Esophagus muscularis mucosa (tissue), 4 donors: ENCODE data around the gene PIMREG. TPM values are rescaled to one million over a fixed set of nuclear protein-coding genes. Genes with fewer than 3 reads are reported as not detected.

ENCODE experiments used
- DNase-seq: peaks from one replicate; pipeline ENCODE4 v3.0.0-alpha.2; 2017; ENCODE audit errors: extremely low spot score
- H3K27ac ChIP-seq, 4 donors: fragments of 200-600 bp; sonication (generic); replicated peaks in 1 of 4; 1 replicate in 3 of 4; 2 replicates in 1 of 4; pipeline ENCODE4 v1.5.1; 2016 to 2019; ENCODE audit warnings: mild to moderate bottlenecking in 1 of 4
- H3K27me3 ChIP-seq, 4 donors: fragments of 200-600 bp; sonication (generic); one replicate each; pipeline versions ENCODE4 v1.5.1 to v1.6.0; 2016 to 2019
- H3K36me3 ChIP-seq, 4 donors: fragments of 200-600 bp; sonication (generic); one replicate each; pipeline ENCODE4 v1.5.1; 2016 to 2019
- H3K4me1 ChIP-seq, 4 donors: fragments of 200-600 bp; sonication (generic); one replicate each; pipeline ENCODE4 v1.5.1; 2016 to 2019
- H3K4me3 ChIP-seq, 4 donors: fragments of 200-600 bp; sonication (generic); 1 replicate in 2 of 4; 2 replicates in 2 of 4; pipeline ENCODE4 v1.5.1; 2016 to 2019; ENCODE audit warnings: mild to moderate bottlenecking in 4 of 4, moderate library complexity in 1 of 4
- H3K9me3 ChIP-seq, 4 donors: fragments of 200-600 bp; sonication (generic); 1 replicate in 3 of 4; 2 replicates in 1 of 4; pipeline ENCODE4 v1.5.1; 2016 to 2019
- EP300 ChIP-seq: sonication (generic); formaldehyde crosslinking; IDR thresholded peaks from one replicate; pipeline ENCODE4 v1.6.1; 2017; ENCODE audit warnings: antibody characterized with exemption
- POLR2A ChIP-seq: fragments of 450-650 bp; IDR thresholded peaks from one replicate; pipeline ENCODE4 v1.6.1; 2017; ENCODE audit warnings: antibody characterized with exemption, moderate library complexity, mild to moderate bottlenecking, low read depth
- POLR2AphosphoS5 ChIP-seq, 2 donors: sonication (generic); formaldehyde crosslinking; IDR thresholded peaks; one replicate each; pipeline ENCODE4 v1.6.1; 2017; ENCODE audit warnings: antibody characterized with exemption in 2 of 2
- WGBS: methylation state at CpG from one replicate; pipeline ENCODE4 v1.1.5; 2018; 5-methylcytosine and 5-hydroxymethylcytosine counted together
- intact Hi-C: fragments of 100-400 bp; cut with DNase I; formaldehyde crosslinking; loops from one replicate; pipeline ENCODE4 v1.15.1; 2023
- total RNA-seq, 4 donors: library from RNA; depleted of rRNA; stranded (reverse); fragments of >200 nt; gene quantifications; one replicate each; pipeline versions ENCODE4 v1.1.0 to v1.2.1, GENCODE V29; 2016
- TF ChIP-seq, protein P1 (sequence below), 3 experiments: fragments of 200-600 bp in 2 of 3; fragments of 450-650 bp in 1 of 3; sonication (generic) in 2 of 3; IDR thresholded peaks; one replicate each; pipeline ENCODE4 v1.5.1; 2017 to 2019; ENCODE audit warnings: antibody characterized with exemption in 3 of 3, mild to moderate bottlenecking in 2 of 3, moderate library complexity in 1 of 3

Gene PIMREG
- total RNA-seq, 4 donors from 2014 or later = 0.80 TPM; not detected in 3

DNA sequence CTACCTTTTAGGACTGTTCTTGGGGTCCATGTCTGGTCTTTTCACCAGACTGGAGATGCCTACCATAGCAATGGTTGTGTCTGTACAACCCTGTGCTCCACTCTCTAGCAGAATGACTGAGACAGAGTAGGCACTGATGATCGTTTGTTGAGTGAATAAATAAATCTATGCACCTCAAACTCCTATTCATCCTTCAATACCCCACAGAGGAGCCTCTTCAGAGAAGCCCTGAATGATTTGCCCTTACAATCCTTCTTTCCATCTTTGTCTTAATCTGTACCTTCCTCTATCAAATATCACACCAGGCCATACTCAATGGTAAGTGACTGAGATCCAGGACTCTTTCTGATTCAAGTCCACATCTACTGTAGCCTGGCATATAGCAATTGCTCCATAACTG is 23.3 kb downstream of the PIMREG start:
- no peak for TF ChIP-seq POLR2A
- TF ChIP-seq, protein P1, sequence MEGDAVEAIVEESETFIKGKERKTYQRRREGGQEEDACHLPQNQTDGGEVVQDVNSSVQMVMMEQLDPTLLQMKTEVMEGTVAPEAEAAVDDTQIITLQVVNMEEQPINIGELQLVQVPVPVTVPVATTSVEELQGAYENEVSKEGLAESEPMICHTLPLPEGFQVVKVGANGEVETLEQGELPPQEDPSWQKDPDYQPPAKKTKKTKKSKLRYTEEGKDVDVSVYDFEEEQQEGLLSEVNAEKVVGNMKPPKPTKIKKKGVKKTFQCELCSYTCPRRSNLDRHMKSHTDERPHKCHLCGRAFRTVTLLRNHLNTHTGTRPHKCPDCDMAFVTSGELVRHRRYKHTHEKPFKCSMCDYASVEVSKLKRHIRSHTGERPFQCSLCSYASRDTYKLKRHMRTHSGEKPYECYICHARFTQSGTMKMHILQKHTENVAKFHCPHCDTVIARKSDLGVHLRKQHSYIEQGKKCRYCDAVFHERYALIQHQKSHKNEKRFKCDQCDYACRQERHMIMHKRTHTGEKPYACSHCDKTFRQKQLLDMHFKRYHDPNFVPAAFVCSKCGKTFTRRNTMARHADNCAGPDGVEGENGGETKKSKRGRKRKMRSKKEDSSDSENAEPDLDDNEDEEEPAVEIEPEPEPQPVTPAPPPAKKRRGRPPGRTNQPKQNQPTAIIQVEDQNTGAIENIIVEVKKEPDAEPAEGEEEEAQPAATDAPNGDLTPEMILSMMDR (IDR thresholded peaks at IDR 0.05) = no peak
- TF ChIP-seq POLR2AphosphoS5 (IDR thresholded peaks at IDR 0.05) = no peak
- TF ChIP-seq EP300 = no peak
- H3K27ac ChIP-seq = no peak overlapping the region
- no peaks in the 10 kb centered on the region for H3K9me3 ChIP-seq
- peaks cover 0 to 81% (median 41%) of the 10 kb centered on the region in 4 donors for H3K36me3 ChIP-seq
- DNase-seq = no peak
- H3K27me3 ChIP-seq = no peaks in the 10 kb centered on the region
- H3K4me1 ChIP-seq = peaks cover 0 to 8% (median under 1%) of the 10 kb centered on the region in 4 donors
- 60% methylated on average over 1 of the region's 1 CpG for WGBS
- H3K4me3 ChIP-seq = no peak overlapping the region
- intact Hi-C loops = no loop called here

DNA sequence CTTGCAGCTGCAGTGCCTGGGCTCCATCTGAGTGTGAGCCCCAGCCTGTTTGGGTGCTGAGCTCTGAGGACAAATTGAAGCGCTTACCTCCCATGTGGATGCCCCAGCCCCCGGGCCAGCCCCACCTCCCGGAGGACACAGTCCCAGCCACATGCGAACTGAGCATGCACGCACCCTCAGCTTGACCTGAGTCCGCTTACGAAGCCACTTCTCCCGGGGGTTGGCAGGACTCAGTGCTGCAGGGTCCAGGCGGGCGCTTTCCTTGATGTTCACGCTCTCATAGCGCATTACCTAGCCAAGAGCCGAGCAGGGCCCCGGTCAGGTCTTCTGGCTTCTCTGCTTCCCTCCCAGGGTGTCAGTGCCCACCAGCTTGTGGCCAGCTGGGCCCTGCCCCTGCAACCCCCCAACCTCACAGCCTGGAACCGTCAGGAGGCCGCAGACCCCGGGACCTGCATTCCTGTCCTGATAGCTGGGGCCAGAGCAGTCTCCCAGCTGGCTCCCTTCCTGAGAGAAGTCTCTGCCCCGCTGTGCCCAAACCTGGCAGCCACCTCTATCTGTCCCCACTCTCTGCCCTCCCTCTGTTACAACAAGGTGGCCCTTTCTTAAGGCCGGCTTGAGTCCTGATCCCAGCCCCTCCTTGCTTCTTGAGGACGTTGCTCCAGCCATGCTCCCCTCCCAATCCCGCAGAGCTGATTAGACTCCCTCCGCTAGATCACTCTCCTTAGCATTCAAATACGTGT is 24.0 kb downstream of the PIMREG start:
- intact Hi-C loops = no loop called here
- TF ChIP-seq EP300 (no peak), POLR2AphosphoS5 (IDR thresholded peaks at IDR 0.05) (no peak), POLR2A (no peak)
- TF ChIP-seq, protein P1 (IDR thresholded peaks at IDR 0.05) = no peak

DNA sequence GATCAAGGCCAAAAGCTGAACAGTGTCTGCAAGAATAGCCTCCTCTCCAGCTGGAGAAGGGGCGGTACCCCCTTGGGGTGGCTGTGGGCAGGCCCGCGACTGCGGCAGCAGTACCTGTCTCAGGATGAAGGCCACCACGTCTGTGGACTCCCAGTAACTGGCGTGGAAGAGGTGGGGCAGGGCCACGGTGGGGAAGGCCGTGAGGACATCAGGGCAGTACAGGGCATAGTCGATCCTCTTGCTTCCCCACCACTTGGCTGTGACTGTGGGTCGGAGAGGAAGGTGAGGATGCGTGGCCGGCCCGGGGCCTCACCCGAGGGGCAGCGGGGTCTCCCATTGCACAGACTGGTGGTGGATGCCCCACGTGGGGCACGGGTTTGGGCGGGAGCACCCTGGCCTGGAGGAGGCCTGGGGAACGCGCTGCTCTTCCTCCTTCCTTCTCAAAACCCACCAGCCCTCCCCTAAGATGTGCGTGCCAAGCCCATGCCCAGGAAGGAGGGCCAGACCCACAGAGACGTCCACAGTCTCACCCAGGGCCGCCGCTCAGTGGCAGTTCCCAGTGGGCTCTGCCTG is 26.0 kb downstream of the PIMREG start:
- Histone ChIP-seq H3K4me3 (no peak overlapping the region), H3K4me1 (peaks cover 0 to 22% (median 12%) of the 10 kb centered on the region in 4 donors), H3K27ac (no peak overlapping the region), H3K27me3 (no peaks in the 10 kb centered on the region), H3K36me3 (peaks cover 0 to 67% (median 34%) of the 10 kb centered on the region in 4 donors), H3K9me3 (no peaks in the 10 kb centered on the region)
- intact Hi-C loops = loop anchor here (5.0 kb wide), 2 partner anchors 87 to 172 kb away; partner anchors contain the start of genes KIAA0753, PITPNM3 and TXNDC17
- no peak for DNase-seq
- TF ChIP-seq POLR2AphosphoS5 (IDR thresholded peaks at IDR 0.05) (no peak), EP300 (no peak), POLR2A (no peak)
- TF ChIP-seq, protein P1 (IDR thresholded peaks at IDR 0.05) = no peak
- WGBS = 93% methylated on average over 15 of the region's 24 CpGs

More for the DNA sequence above, 24.0 kb downstream of the PIMREG start:
- Histone ChIP-seq H3K27me3 (no peaks in the 10 kb centered on the region), H3K27ac (no peak overlapping the region), H3K4me3 (no peak overlapping the region), H3K4me1 (peaks cover 0 to 14% (median 6%) of the 10 kb centered on the region in 4 donors), H3K9me3 (no peaks in the 10 kb centered on the region), H3K36me3 (peaks cover 0 to 75% (median 39%) of the 10 kb centered on the region in 4 donors)
- WGBS = 88% methylated on average over 23 of the region's 23 CpGs
- no peak for DNase-seq

DNA sequence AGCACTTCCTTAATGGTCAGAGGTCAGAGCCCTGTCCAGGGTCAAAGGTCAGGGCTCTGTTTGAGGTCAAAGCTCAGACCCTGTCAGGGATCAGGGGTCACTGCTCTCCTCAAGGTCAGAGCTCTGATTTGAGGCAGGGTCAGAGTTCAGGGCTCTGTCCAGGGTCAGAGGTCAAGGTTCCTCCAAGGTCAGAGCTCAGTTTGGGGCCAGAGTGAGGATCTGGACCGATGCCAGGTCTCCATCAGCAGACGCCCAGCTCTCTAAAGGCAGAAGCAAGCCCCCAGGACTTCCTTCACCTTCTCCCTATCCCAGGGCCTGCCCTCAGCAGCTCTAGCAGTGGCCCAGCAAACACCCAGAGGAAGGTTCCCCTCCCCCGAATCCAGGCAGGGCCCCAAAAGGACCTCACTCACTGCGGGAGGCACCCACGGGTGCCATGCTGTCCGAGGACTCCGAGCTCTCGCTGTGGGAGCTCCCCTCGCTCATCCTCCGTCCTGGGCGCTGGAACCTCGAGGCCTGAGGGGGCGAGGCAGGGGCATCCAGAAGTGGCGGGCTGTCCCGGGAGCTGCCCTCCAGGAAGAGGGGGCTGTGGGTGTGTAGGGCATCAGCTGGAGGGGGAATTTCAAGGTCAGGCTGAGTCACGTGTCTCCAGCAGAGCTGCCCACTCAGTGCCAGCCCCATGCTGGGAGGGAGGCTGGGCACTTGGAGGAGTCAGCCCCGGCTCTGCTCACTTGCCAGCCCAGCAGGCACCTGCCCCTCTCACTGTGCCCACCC is 26.7 kb downstream of the PIMREG start:
- peaks cover 0 to 63% (median 33%) of the 10 kb centered on the region in 4 donors for H3K36me3 ChIP-seq
- H3K4me1 ChIP-seq = peaks cover 0 to 29% (median 19%) of the 10 kb centered on the region in 4 donors
- H3K9me3 ChIP-seq = no peaks in the 10 kb centered on the region
- intact Hi-C loops = loop anchor here (5.0 kb wide), 2 partner anchors 86 to 171 kb away; partner anchors contain the start of genes KIAA0753, PITPNM3 and TXNDC17
- H3K4me3 ChIP-seq = no peak overlapping the region
- TF ChIP-seq POLR2A (no peak), EP300 (no peak), POLR2AphosphoS5 (IDR thresholded peaks at IDR 0.05) (no peak)
- TF ChIP-seq, protein P1 (IDR thresholded peaks at IDR 0.05) = no peak
- 85% methylated on average over 11 of the region's 17 CpGs for WGBS
- no peak for DNase-seq
- no peaks in the 10 kb centered on the region for H3K27me3 ChIP-seq
- H3K27ac ChIP-seq = no peak overlapping the region
